HG02852 (cell line): ENCODE measurements around the gene FGD5.

Experiments used
- ATAC-seq: cut with Tn5 transposase; IDR thresholded peaks from one replicate; pipeline ENCODE4 v1.9.1; 2021; ENCODE audit warnings: mild to moderate bottlenecking, moderate library complexity; ENCODE audit not compliant: unreplicated experiment

FGD5 gene

DNA sequence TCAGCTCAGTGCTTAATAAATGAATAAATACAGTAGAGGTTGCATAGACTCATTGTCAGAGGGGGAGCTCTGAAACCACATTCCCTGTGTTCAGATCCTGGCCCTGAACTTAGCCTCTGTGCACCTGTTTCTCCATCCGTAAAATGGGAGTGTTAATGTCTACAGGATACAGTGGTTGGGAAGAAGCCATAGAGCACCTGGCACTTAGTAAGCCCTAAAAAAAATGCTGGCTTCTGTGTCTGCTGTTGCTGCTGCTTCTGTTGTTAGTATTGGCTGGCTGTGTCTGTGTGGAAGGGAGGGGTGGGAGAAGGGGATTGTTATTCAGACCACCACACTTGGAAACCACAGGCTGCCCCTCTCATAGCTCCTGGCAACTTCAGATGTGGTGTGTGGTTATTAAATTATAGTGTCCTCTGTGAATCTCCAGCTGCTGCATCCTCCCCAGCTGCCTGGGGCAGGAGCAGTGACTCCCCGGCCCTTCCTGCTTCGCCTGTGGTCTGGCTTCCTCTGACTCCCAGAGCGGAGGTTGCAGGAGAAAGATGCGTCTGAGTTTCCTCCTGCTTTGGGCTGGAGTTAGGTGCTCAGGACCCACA is 31.0 kb downstream of the FGD5 start:
- ATAC-seq, result no peak

DNA sequence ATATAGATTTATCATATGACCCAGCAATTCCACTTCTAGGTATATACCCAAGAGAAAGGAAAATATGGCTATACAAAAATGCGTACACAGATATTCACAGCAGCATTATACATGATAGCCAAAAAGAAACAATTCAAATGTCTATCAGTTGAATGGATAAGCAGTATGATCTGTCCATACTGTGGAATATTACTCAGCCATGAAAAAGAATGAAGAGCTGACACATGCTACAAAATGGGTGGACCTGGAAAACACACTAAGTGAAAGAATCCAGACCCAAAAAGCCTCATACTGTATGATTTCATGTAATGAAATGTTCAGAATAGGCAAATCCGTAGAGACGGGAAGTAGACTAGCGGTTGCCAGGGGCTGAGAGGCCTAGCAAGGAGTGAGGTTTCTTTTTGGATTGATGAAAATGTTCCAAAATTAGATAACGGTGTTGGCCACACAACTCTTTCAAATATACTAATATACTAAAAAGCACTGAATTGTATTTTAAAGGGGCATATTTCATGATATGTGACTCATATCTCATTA is 33.4 kb downstream of the FGD5 start:
- no peak for ATAC-seq

DNA sequence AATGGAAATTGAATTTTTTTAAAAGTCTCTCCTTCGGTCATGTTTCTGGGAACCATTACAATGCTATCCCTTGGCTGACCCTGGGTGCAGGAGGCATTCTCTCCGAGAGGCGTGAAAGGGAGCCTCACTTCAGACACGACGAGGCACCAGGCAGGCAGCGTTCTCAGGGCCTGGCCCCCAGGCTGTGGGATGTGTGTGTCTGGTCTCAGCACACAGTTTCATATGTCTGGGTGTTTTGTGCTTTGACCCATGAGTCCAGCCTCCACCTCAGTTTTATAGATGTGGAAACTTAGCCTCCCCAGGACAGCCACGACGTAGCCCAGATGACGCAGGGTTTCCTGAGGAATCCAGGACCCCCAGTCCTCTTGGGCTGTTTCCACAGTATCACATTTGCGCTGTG is 34.0 kb downstream of the FGD5 start:
- no peak for ATAC-seq

DNA sequence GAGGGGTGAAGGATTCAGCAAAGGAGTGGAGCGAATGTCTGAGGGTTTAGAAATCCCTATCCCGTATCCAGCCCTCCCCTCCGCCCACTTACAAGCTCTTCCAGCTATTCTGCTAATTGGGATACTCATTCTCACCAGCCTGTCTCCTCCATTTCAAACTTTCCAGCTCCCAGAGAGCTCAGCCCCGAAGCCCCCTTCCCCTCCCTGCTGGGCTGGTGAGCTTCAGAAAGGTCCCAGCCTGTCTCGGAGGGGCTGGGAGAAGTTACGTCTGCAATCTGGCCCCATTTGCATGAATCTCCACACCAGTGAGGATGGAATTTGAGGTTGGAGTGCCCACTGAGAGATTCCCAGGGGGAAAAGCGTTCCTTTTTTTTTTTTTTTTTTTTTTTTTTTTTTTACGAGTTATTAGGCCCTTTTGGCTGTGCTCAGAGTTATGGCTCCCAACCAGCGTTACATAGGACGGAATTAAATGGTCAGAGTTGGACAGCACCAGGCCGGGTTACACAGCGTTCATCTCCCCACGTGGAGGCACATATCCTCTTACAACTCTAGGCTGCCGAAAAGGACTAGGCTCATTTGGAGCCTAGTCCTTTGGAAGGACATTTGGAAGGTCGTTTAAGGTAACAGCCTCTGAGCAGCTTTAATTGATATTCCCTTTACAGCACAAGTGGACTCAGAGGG is 34.6 kb downstream of the FGD5 start:
- no peak for ATAC-seq

DNA sequence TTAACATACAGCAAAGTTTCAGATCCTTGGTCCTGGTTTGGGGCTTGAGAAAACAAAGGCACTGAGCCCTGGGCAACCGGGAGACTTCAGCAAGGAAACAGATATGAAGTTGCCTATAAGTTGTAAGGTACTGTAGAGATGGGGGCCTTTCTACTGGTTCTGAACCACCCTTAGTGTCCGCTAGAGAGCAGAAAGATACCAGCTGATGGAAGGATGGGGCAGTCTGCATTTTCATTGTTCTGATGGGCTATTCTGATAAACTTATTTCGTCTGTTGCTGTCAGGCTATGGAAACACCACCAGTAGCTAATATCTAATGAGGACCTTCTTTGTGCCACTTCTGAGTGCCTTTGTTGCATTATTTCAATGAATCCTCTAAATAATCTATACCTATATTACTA is 38.7 kb downstream of the FGD5 start:
- ATAC-seq, result no peak

DNA sequence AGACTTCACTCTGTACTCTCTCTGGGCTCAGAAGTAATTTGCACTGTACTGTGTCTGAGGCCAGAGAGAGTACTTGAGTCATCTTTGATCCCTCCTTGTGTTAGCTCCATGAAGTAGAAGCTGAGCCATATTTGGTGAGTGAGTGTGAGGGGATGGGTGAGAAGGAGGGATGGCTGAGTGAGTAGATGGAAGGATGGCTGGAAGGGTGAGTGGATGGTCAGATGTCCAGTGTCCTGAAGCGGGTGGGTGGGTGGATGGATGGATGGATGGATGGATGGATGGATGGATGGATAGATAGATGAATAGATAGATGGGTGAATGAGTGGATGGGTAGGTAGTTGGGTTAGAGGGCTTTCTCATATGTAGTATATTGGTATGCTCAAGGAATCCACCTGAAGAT is 39.3 kb downstream of the FGD5 start:
- no peak for ATAC-seq

DNA sequence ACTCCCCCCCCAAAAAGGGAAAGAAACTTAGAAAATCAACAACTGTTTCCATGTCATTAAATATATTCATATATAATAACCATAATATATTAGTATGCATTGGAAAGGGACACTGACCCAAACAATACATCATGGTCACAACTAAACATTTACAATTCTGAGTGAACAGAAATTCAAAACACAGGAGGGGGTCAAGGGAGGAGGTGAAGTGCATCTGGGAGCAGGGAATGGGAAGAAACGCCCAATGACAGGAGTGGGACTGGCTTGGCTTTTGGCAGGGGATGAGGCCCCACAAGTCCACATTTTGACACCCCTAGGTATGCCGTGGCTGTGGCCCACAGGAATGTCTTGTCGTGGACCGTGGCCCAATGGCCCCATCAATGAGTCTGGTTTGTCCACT is 41.1 kb downstream of the FGD5 start:
- no peak for ATAC-seq

DNA sequence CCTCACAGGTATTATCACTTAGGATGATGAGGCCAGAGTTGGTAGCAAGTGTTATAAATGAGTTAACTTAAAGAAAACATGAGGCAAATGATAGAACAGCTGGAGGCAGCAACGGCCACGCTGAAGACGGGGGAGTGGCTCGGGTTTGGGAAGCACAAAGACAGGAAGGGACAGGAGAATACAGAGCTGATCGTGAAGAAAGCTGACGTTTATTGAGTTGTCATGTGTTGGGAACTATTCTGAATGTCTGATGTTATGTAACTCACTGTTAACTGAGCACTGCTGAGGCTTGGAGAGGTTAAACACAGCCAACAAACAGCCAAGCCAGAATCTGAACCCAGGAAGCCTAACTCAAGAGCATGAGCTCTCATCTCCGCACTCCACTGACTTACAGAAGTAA is 42.3 kb downstream of the FGD5 start:
- ATAC-seq, result no peak

DNA sequence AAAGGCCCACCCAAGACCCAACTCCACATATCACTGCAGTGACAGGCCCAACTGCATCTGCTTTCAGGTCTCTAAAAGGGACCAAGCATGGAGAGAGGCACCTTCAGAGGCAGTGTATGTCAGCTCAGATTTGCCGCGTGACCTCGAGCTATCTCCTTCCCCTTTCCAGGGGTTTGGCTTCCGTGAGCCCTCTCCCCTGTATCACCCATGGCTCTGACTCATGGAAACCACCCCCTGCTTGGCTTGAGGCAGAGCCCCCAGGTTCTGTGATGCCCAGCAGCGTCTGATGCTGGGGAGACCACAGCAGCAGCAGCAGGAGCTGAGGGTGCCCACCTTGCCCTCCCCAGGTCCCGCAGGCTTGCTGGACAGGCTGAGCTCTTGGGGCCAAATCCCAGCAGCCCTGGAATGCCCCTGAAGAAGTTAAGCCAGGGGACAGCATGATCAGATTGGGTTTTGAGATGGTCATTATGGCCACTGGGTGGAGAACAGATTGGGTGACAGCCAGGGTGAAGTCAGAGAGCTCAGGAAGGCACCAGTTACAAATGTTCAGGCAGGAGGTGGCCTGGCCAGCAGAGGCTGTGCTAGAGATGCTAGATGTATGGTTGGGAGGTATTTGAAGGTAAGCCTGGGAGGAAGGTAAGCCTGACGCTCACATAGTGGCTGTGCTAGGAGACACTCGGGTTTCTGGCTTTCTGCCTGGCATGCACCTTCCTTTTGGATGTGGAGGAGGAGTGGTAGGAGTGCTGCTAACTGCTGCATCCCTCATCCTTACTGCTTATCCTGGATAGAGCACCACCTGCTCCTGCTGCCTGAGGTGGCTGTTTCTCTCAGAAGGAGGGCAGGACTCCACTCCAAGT is 42.9 kb downstream of the FGD5 start:
- no peak for ATAC-seq

DNA sequence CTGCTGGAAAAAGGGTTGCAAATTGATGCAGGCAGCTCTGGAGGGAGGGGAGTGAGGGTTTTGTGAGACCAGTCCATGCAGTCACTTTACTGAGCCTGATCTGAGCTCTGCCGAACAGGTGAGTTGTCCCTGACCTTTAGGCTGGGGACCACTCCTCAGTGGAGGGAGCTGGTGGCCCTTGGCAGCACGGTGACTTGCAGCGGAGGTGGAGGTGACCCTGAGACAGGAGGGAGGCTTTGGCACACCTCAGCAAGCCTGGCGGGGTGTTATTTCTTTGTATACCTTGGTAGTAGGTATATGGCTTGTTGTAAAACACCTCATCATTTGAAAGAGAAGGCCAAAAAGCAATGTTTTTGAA is 43.5 kb downstream of the FGD5 start:
- no peak for ATAC-seq

DNA sequence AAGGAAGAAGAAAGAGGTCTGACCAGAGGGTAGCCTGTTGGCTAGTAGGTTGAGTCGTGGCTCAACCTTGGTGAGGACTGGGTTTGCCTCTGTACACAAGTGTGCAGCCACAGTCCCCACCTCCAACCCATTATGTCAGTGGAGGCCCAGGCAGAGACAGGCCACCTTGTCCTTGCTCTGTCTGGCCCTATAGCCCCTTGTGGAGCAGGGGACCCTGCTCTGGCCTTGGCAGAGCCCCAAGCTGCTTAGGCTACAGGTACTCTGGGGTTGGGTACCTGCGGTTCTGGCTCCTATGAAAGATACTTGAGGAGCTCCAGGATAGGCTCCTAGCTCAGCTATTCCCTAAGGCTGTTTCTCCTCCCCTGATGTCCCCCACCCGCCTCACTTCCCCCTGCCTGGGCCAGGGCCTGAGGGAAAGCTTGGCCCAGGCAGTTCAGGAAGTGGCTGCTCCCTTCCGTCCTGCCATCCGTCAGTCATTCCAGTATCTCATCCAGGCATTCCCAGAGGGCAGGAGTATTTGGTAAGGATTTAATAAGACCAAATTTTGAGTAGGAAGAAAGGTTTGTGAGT is 44.0 kb downstream of the FGD5 start:
- no peak for ATAC-seq

DNA sequence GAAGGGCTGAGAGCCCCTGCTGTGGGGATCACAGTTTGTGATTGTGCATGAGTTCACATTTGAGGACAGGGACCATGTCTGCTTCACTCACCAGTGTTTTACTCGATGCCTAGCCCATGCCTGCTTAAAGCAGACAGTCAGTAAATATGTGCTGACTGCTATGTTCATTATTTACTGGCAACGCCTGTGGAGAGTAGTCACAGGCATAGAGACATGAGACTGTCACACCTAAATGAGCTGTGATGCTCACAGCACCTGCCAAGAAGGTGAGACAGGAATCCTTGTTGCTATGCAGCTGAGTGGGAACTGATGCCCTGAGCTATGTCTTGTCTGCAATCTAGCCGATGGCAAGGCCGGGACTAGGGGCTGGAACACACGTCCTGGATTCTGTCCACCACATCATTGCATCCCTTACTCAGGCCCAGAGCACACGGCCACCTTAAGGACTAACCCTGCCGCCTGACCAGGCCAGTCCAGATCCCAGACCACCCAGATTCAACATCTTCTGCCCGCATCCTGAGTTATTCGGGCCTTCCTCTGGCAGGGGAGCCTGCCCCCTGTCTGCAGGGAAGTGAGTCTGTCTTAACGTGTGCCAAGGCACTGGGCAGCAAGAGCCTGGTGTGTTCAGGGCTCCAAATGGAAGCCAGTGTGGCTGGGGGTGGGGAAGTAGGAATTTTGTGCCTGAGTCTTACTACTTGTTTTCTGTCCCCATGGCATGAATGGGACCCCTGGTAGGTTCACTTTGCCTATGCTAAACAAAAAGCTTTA is 44.8 kb downstream of the FGD5 start:
- ATAC-seq, result no peak

DNA sequence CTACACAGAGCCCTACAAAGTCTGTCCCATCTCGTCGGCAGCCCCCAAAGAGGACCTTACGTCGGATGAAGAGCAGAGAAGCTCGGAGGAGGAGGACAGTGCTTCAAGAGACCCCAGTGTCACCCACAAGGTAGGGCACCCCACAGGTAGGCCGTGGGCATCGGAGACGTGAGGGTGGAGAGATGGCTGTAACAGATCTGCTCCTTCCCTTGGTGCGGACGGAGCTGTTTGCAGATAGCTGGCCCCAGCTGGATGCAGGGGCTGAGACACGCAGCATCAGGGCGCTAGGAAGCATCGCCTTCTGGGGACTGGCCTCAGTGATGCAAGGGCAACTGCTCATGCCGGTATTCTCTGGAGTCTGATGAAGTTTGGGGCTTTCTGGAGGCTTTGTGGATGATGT is 45.4 kb downstream of the FGD5 start:
- no peak for ATAC-seq

DNA sequence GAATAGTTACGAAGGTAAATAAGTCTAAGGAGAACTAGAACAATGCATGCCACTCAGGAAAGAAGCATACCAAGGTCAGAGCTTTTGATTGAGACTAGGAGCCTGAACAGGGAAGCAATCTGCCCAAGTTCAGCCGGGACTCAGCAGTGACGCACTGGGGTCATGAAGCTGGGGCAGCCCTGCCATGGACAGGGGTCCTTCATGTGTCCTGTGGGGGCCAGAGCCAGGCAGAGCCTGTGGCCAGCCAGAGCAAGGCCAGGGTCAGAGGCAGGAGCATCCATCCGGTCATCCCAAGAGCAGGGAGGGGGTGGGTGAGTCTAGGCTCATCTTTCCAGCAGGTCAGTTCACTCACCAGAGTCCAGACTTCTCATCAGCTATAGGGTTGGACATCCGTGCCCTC is 47.9 kb downstream of the FGD5 start:
- no peak for ATAC-seq

DNA sequence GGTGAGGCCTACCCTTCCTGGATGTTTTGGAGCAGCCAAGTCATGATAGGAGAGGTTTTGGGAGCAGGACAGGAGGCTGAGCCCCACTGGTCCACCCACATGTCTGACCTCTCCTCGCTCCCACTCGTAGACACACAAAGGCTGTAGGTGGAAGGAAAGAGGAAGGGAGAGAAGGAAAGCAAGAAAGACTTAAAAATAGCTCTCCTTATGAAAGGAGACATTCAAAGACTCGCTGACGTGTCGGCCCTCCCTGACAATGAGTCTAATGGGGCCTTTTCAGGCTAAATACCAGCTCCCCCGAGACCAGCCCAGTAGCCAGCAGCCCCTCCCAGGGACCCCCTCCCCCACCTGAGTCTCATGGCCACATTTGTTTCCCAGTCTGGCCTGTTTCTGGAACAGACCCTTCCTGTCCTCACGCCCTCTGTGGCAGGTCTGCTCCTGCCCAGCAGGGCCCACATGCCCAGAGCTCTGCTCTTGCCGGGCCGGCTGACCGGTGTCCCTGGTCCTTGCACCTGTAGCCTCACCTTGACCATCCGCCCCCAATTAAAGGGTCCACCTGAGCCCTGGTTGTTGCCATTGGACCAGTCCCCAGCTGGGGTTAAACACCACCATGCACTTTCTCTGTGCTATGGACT is 49.3 kb downstream of the FGD5 start:
- ATAC-seq, result no peak

DNA sequence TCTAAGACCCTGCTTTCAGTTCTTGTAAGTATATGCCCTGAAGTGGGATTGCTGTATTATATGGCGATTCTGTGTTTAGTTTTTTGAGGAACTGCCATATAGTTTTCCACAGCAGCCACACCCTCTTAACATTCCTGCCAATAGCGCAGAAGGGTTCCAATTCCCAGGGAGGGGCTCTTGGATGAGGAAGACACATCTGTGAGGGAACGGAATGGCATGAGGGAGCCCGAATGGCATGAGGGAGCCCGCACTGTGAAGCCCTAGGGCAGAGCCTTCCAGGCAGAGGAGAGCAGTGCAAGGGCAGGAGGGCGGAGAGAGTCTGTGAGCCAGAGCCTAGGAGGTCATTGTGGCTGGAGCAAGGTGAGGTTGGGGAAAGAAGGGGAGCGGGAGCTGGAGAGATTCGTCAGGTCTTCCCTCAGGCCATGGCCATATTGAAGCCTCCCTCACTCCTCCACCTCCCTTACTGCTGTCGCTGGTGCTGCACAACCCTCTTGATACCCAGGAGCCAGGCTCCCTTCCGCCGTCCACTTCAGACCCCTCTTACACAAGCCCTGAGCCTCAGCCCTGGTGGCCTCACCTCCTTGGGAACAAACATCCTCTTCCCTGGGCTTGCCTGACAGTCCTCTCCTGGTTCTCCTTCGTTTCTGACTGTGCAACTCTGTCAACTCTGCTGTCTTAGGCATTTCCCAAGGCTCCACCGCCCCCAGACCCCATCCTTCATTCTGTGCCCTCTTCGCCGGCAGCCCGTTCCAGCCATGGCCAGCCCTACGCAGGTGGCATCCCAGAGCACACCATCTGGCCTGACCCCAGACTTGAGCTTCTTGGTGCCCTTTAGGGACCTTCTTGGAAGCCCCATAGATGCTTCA is 51.4 kb downstream of the FGD5 start:
- no peak for ATAC-seq

DNA sequence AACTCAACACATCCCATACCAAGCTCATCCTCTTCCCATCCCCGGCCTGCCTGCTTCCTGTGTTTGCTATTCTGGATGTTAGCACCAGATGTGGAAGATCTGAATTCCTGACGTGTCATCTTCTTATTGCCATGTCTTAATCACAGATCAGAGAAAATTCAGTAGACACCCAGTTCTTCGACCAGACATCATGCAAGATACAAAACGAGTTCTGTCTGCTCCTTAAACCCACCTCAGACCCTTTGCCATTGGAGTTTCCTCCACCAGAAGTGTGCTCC is 52.0 kb downstream of the FGD5 start:
- ATAC-seq, result no peak

DNA sequence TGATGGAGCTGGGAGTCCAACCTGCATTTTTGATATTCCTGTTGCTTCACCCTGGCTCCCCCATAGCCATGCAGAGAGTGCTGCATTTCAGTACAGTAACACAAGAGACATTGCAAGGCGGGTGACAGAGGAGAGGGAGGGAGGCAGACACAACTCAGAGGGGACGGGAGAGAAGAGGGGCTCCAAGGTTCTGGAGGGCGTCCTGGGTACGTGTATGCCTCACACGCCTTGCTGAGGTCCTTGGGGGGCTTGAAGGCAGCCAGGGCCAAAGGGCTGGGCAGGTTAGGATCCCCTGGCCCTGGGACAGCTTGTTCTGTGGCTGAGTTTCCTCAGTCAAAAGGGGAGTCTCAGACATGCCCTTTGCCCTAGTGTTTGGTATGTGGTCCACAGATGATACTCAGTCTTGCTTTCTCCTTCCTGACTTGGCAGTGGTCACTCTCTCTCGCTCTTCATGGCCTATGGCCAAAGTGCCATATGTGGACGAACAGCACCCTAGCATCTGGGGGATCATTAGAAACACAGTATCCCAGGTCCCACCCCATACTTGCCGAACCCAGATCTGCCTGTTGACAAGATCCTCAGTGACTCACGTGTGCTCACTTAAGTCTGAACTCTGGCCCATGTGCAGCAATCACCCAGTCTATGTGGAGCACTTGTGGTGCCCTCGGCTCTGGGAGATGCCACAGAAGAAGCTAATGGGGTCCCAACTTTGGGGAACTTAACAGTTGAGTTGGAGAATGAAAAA is 52.9 kb downstream of the FGD5 start:
- ATAC-seq, result no peak

DNA sequence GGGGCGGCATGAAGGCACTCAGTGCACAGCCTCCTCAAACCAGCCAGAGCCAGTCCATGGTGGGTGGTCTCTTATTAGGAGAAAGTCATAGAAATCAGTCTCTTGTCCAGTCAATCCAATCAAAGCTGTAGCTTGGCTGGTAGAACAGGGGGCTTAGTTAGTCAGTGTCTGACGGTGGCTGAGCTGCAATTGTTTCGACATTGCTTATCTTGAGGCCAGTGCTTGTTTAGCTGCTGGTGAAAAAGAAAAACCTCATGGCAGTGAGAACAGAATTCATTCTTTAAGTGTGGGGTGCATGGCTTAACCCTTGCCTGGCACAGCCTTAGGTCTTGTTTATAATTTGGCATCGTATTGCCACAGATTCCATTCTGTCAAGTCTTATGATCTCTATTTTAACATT is 53.9 kb downstream of the FGD5 start:
- ATAC-seq, result no peak
